Peyer's patch (tissue), 4 donors: ENCODE measurements around the gene ERP44. TPM values are rescaled to one million over a fixed set of nuclear protein-coding genes. Genes with fewer than 3 reads are reported as not detected.
"Not testable (repeated sequence)": the region's sequence is repeated elsewhere in the genome, so short reads cannot be mapped to it uniquely, and the experiment has no call there.

Experiments
- DNase-seq, 3 donors: peaks; one replicate each; pipeline ENCODE4 v3.0.0-alpha.2; 2017 to 2019
- H3K27ac ChIP-seq, 4 donors: fragments of 200-600 bp; sonication (generic); one replicate each; pipeline ENCODE4 v1.5.1; 2016 to 2019
- H3K27me3 ChIP-seq, 2 donors: fragments of 200-600 bp; sonication (generic); one replicate each; pipeline ENCODE4 v1.5.1; 2019
- H3K36me3 ChIP-seq, 3 donors: fragments of 200-600 bp; sonication (generic); one replicate each; pipeline ENCODE4 v1.5.1; 2016 to 2019
- H3K4me1 ChIP-seq, 4 donors: fragments of 200-600 bp; sonication (generic); one replicate each; pipeline ENCODE4 v1.5.1; 2016 to 2019
- H3K4me3 ChIP-seq, 4 donors: fragments of 200-600 bp; sonication (generic); 1 replicate in 3 of 4; 2 replicates in 1 of 4; pipeline ENCODE4 v1.5.1; 2016 to 2019; ENCODE audit warnings: mild to moderate bottlenecking in 1 of 4
- H3K9me3 ChIP-seq, 4 donors: fragments of 200-600 bp; sonication (generic); one replicate each; pipeline ENCODE4 v1.5.1; 2016 to 2019; ENCODE audit warnings: mild to moderate bottlenecking in 1 of 4
- CTCF ChIP-seq, 6 experiments: fragments of 450-650 bp in 4 of 6; fragments of 200-600 bp in 2 of 6; sonication (generic) in 1 of 6; IDR thresholded peaks; one replicate each; pipeline ENCODE4 v1.5.1; 2017 to 2019; ENCODE audit warnings: antibody characterized with exemption in 6 of 6, mild to moderate bottlenecking in 3 of 6, moderate library complexity in 1 of 6
- POLR2A ChIP-seq, 2 donors: fragments of 450-650 bp; IDR thresholded peaks; one replicate each; pipeline ENCODE4 v1.5.1; 2017; ENCODE audit warnings: antibody characterized with exemption in 2 of 2, mild to moderate bottlenecking in 2 of 2, moderate library complexity in 2 of 2
- total RNA-seq, 4 donors: library from RNA; depleted of rRNA; stranded (reverse); fragments of >200 nt; gene quantifications; one replicate each; pipeline ENCODE4 v1.1.0, GENCODE V29; 2016

Gene ERP44
- total RNA-seq, 4 donors from 2014 or later: 9.9 to 21.9 (median 17.4) TPM

GRCh38 chr9:100063185-100063584 is 35.6 kb downstream of the ERP44 start:
- Histone ChIP-seq H3K27ac (no peak overlapping the region), H3K36me3 (peaks cover 0 to 16% (median 0%) of the 10 kb centered on the region in 3 donors), H3K27me3 (no peaks in the 10 kb centered on the region), H3K4me3 (no peak overlapping the region), H3K4me1 (peaks cover 0 to 5% (median 0%) of the 10 kb centered on the region in 4 donors), H3K9me3 (no peaks in the 10 kb centered on the region)
- DNase-seq: no peak
- TF ChIP-seq CTCF (IDR thresholded peaks at IDR 0.05) (peak in 2 of 6 experiments; percentile 13 to 19), POLR2A (IDR thresholded peaks at IDR 0.05) (no peak)

DNA sequence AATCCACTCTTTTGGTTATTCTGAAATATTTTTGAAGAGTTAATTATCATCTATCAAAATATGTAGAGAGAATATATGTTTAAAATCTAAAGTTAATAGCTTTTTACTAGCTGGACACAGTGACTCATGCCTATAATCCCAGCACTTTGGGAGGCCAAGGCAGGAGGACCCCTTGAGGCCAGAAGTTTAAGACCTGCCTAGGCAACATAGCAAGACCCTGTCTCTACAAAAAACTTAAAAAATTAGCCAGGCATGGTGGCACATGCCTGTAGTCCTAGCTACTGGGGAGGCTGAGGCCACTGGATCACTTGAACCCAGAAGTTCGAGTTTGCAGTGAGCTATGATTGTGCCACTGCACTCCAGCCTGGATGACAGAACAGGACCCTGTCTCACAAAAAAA is 36.1 kb downstream of the ERP44 start:
- H3K27ac ChIP-seq, H3K4me3 ChIP-seq, H3K9me3 ChIP-seq, H3K4me1 ChIP-seq, DNase-seq, H3K27me3 ChIP-seq: not testable (repeated sequence)
- peaks cover 0 to 16% (median 0%) of the 10 kb centered on the region in 3 donors for H3K36me3 ChIP-seq

GRCh38 chr9:100058699-100059579 is 39.9 kb downstream of the ERP44 start:
- Histone ChIP-seq H3K27ac (no peak overlapping the region), H3K4me3 (no peak overlapping the region), H3K36me3 (peaks cover 0 to 27% (median 0%) of the 10 kb centered on the region in 3 donors), H3K4me1 (peaks cover 0 to 5% (median 0%) of the 10 kb centered on the region in 4 donors), H3K9me3 (no peaks in the 10 kb centered on the region), H3K27me3 (no peaks in the 10 kb centered on the region)
- TF ChIP-seq POLR2A (IDR thresholded peaks at IDR 0.05) (no peak), CTCF (IDR thresholded peaks at IDR 0.05) (no peak)
- peak in 1 of 3 donors; percentile 20 for DNase-seq

DNA sequence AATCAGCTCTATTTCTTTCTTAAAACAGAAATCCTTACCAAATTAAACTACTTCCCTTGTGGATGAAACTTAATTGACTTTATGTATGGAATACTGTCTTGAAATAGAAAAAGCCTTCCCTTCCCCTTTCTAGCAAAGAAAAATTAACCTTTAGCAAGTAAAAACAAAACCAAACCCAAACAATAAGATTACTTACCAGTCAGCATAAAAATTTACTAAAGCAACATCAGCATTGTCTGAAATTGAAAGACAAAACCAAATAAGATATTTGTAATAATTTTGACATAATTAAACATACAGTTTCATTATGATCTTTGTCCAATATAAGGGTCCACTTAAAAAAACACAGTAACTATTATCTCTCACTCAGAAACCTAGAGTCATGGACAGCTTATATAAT is 41.2 kb downstream of the ERP44 start:
- no peak overlapping the region for H3K4me3 ChIP-seq
- DNase-seq: no peak
- no peaks in the 10 kb centered on the region for H3K9me3 ChIP-seq
- no peaks in the 10 kb centered on the region for H3K4me1 ChIP-seq
- peaks cover 0 to 27% (median 0%) of the 10 kb centered on the region in 3 donors for H3K36me3 ChIP-seq
- no peak overlapping the region for H3K27ac ChIP-seq
- TF ChIP-seq CTCF (IDR thresholded peaks at IDR 0.05): no peak
- TF ChIP-seq POLR2A (IDR thresholded peaks at IDR 0.05): no peak
- no peaks in the 10 kb centered on the region for H3K27me3 ChIP-seq

DNA sequence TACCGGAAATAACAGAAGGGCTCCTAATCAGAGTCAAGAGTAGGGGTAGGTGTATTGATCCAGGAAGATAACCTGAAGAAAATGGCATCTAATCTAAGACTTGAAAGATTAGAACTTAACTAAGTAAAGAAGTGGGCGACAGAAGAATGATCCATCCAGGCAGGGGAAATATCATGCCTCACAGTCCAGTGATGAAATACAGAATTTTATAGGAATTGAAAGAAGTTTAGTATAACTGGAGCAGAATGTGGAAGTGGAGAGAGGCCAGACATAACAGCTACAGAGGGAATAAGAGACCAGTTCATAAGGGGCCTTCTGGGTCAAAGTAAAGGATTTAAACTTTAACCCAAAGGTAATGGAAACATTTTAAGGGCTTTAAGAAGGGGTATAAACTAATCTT is 42.2 kb downstream of the ERP44 start:
- Histone ChIP-seq H3K36me3 (peaks cover 0 to 31% (median 0%) of the 10 kb centered on the region in 3 donors), H3K4me3 (no peak overlapping the region), H3K27me3 (no peaks in the 10 kb centered on the region), H3K27ac (no peak overlapping the region), H3K4me1 (no peaks in the 10 kb centered on the region), H3K9me3 (no peaks in the 10 kb centered on the region)
- DNase-seq: no peak
- TF ChIP-seq CTCF (IDR thresholded peaks at IDR 0.05) (no peak), POLR2A (IDR thresholded peaks at IDR 0.05) (no peak)

DNA sequence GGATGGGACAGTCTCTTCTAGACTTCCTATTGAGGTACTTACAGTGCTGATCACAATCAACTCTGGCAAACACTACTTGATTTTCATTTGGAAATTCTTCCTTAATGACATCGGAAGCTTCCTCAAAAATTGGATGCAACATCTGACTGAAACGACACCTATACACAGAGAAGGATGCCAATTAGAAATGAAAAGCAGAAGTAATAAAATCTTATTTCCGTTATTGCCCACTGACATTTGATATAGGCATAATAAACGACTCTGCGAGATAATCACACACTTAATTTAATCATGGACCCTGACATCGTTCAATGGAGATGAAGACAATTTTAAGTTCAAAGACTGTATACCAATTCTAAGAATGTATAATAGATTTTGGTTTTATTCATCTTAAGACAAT is 46.4 kb downstream of the ERP44 start:
- no peaks in the 10 kb centered on the region for H3K9me3 ChIP-seq
- no peaks in the 10 kb centered on the region for H3K27me3 ChIP-seq
- no peak for DNase-seq
- H3K27ac ChIP-seq: no peak overlapping the region
- peaks cover 0 to 19% (median 0%) of the 10 kb centered on the region in 3 donors for H3K36me3 ChIP-seq
- H3K4me1 ChIP-seq: no peaks in the 10 kb centered on the region
- no peak overlapping the region for H3K4me3 ChIP-seq
- TF ChIP-seq CTCF (IDR thresholded peaks at IDR 0.05) (no peak), POLR2A (IDR thresholded peaks at IDR 0.05) (no peak)
